Adrenal gland (tissue), 12 donors: Measurements from ENCODE around the gene POLD2. TPM values are rescaled to one million over a fixed set of nuclear protein-coding genes. Genes with fewer than 3 reads are reported as not detected.
A peak's percentile ranks its signal among the peaks of the same experiment; 100 is the strongest.

Experiments
- DNase-seq, 7 donors: peaks; one replicate each; pipeline ENCODE4 v3.0.0-alpha.2; 2019 to 2020
- H3K27ac ChIP-seq, 5 donors: fragments of 200-600 bp; sonication (generic) in 4 of 5; 1 replicate in 3 of 5; 2 replicates in 2 of 5; pipeline versions ENCODE4 v1.5.1 to v1.8.0; 2016 to 2020; ENCODE audit warnings: mild to moderate bottlenecking in 1 of 5
- H3K27me3 ChIP-seq: fragments of 200-600 bp; 2 replicates; pipeline ENCODE4 v1.8.0; 2021
- H3K36me3 ChIP-seq, 2 donors: fragments of 200-600 bp; replicated peaks in 1 of 2; 1 replicate in 1 of 2; 2 replicates in 1 of 2; pipeline versions ENCODE4 v1.5.1 to v1.8.0; 2018 to 2022
- H3K4me1 ChIP-seq, 2 donors: fragments of 200-600 bp; replicated peaks in 1 of 2; 1 replicate in 1 of 2; 2 replicates in 1 of 2; pipeline versions ENCODE4 v1.5.1 to v1.8.0; 2018 to 2021
- H3K4me3 ChIP-seq, 4 donors: fragments of 200-600 bp; sonication (generic) in 3 of 4; one replicate each; pipeline ENCODE4 v1.5.1; 2016 to 2018
- H3K9me3 ChIP-seq, 3 donors: fragments of 200-600 bp; sonication (generic) in 1 of 3; replicated peaks in 1 of 3; 1 replicate in 2 of 3; 2 replicates in 1 of 3; pipeline versions ENCODE4 v1.5.1 to v1.8.0; 2016 to 2021
- CTCF ChIP-seq, 6 experiments: fragments of 450-650 bp in 4 of 6; fragments of 200-600 bp in 2 of 6; sonication (generic) in 1 of 6; IDR thresholded peaks; 1 replicate in 5 of 6; 2 replicates in 1 of 6; pipeline versions ENCODE4 v1.5.1 to v1.8.0; 2016 to 2021; ENCODE audit warnings: antibody characterized with exemption in 6 of 6, mild to moderate bottlenecking in 2 of 6, moderate library complexity in 1 of 6
- POLR2A ChIP-seq, 2 donors: fragments of 450-650 bp; IDR thresholded peaks; one replicate each; pipeline ENCODE4 v1.6.1; 2017; ENCODE audit warnings: antibody characterized with exemption in 2 of 2, mild to moderate bottlenecking in 2 of 2, moderate library complexity in 1 of 2
- WGBS, 4 donors: extraction: QIAGEN DNeasy Blood & Tissue Kit in 2 of 4; methylation state at CpG; one replicate each; pipeline versions ENCODE4 v1.1.5 to v1.1.7; 2013 to 2017; 5-methylcytosine and 5-hydroxymethylcytosine counted together
- intact Hi-C, 2 donors: fragments of 100-400 bp; cut with DNase I; formaldehyde crosslinking; loops; one replicate each; pipeline versions ENCODE4 v1.14.1 to v1.15.0; 2022 to 2023
- polyA plus RNA-seq, 3 donors: library from polyadenylated mRNA; stranded (reverse); fragments of 200-250 nt in 2 of 3; fragments of 350-450 nt in 1 of 3; fragmentation: Illumina TruSeq in 1 of 3; extraction: RNeasy Lipid Tissue Mini Kit (QIAGEN cat#74804) in 1 of 3; gene quantifications; one replicate each; pipeline ENCODE4 v1.2.3, GENCODE V29; 2013 to 2014
- total RNA-seq, 9 donors: library from RNA; depleted of rRNA in 4 of 9; stranded (reverse); fragments of >200 nt in 4 of 9; fragments of 120-200 nt in 1 of 9; fragmentation: NEBNext Ultra II Directional in 1 of 9; extraction: Animal tissue kit (Norgen Biotek cat#: 25700) in 1 of 9; gene quantifications; one replicate each; pipeline versions ENCODE4 v1.1.0 to v1.2.4, GENCODE V29; 2013 to 2023
- donor health status: healthy with polysubstance abuse.
- donor health status: Bipolar disorder and iron deficiency.
- donor health status: DM: yes; HTN: yes; CAD: no.
- donor health status: DM: no; HTN: no; CAD: no.
- donor health status: DM: no; HTN: no; CAD: no.
- donor health status: DM: yes; HTN: yes; CAD: no.

The POLD2 gene
- total and polyA plus RNA-seq, 12 donors = 47.5 to 127 (median 78.1) TPM

GRCh38 chr7:44081266-44081748 is 42.0 kb downstream of the POLD2 start:
- WGBS, 4 donors = 63 to 67% (median 65%) methylated on average over 8 to 9 of the region's 9 CpGs
- Histone ChIP-seq H3K27me3 (no peaks in the 10 kb centered on the region), H3K27ac (peak overlapping the region in 2 of 5 donors; percentile 2 to 87), H3K36me3 (peaks cover 0 to 44% of the 10 kb centered on the region in 2 donors), H3K9me3 (no peaks in the 10 kb centered on the region), H3K4me3 (peak overlapping the region in 1 of 4 donors; percentile 87), H3K4me1 (peaks cover 10 to 11% of the 10 kb centered on the region in 2 donors)
- TF ChIP-seq CTCF (IDR thresholded peaks at IDR 0.05) (no peak), POLR2A (IDR thresholded peaks at IDR 0.05) (no peak)
- intact Hi-C loops = no loop called here
- no peak for DNase-seq

- WGBS, 4 donors = 77 to 92% (median 81%) methylated on average over 11 of the region's 11 CpGs
- H3K36me3 ChIP-seq = peaks cover 0 to 49% of the 10 kb centered on the region in 2 donors
- peak overlapping the region in 2 of 5 donors; percentile 2 to 87 for H3K27ac ChIP-seq
- no peak overlapping the region for H3K4me3 ChIP-seq
- TF ChIP-seq CTCF (IDR thresholded peaks at IDR 0.05) = no peak
- no peak for TF ChIP-seq POLR2A (IDR thresholded peaks at IDR 0.05)
- DNase-seq = no peak
- no peaks in the 10 kb centered on the region for H3K27me3 ChIP-seq
- H3K4me1 ChIP-seq = peaks cover 10 to 11% of the 10 kb centered on the region in 2 donors
- intact Hi-C loops = no loop called here
- no peaks in the 10 kb centered on the region for H3K9me3 ChIP-seq
These were observed 42.6 kb downstream of the POLD2 start for GRCh38 chr7:44080686-44081265.

GRCh38 chr7:44080118-44080517 is 43.2 kb downstream of the POLD2 start:
- TF ChIP-seq CTCF (IDR thresholded peaks at IDR 0.05) (no peak), POLR2A (IDR thresholded peaks at IDR 0.05) (no peak)
- Histone ChIP-seq H3K4me3 (no peak overlapping the region), H3K4me1 (peaks cover 10 to 11% of the 10 kb centered on the region in 2 donors), H3K27me3 (no peaks in the 10 kb centered on the region), H3K36me3 (peaks cover 0 to 56% of the 10 kb centered on the region in 2 donors), H3K27ac (no peak overlapping the region), H3K9me3 (no peaks in the 10 kb centered on the region)
- 89 to 100% (median 93%) methylated on average over 4 to 5 of the region's 5 CpGs for WGBS, 4 donors
- intact Hi-C loops = no loop called here
- no peak for DNase-seq

GRCh38 chr7:44079331-44080021 is 43.9 kb downstream of the POLD2 start:
- no peaks in the 10 kb centered on the region for H3K27me3 ChIP-seq
- H3K4me3 ChIP-seq = no peak overlapping the region
- DNase-seq = no peak
- H3K27ac ChIP-seq = no peak overlapping the region
- intact Hi-C loops = loop anchor here in 1 of 2 donors (5.0 to 10.0 kb wide), 2 partner anchors 38 to 115 kb away; no protein-coding TSS in a partner anchor
- H3K4me1 ChIP-seq = peaks cover 10 to 11% of the 10 kb centered on the region in 2 donors
- no peaks in the 10 kb centered on the region for H3K9me3 ChIP-seq
- WGBS, 4 donors = 77 to 85% (median 82%) methylated on average over 6 to 11 of the region's 11 CpGs
- no peak for TF ChIP-seq POLR2A (IDR thresholded peaks at IDR 0.05)
- no peak for TF ChIP-seq CTCF (IDR thresholded peaks at IDR 0.05)
- H3K36me3 ChIP-seq = peaks cover 0 to 61% of the 10 kb centered on the region in 2 donors
